CD14-positive monocyte (primary cell): ENCODE measurements around the gene PAX6. TPM values are rescaled to one million over a fixed set of nuclear protein-coding genes. Genes with fewer than 3 reads are reported as not detected.

Source experiments
- DNase-seq, 3 donors: peaks; one replicate each; pipeline ENCODE4 v3.0.0-alpha.2; 2011 to 2022
- H2AFZ ChIP-seq: 2 replicates; pipeline ENCODE4 v1.6.0; 2012; ENCODE audit warnings: mild to moderate bottlenecking, low read depth, low read length, inconsistent platforms; ENCODE audit not compliant: insufficient read depth, poor library complexity, severe bottlenecking
- H3K27ac ChIP-seq, 2 donors: 1 replicate in 1 of 2; 2 replicates in 1 of 2; pipeline ENCODE4 v1.5.1; 2012 to 2013; ENCODE audit warnings: low read length in 2 of 2, control low read depth in 1 of 2, inconsistent platforms in 1 of 2, low read depth in 1 of 2, mild to moderate bottlenecking in 1 of 2
- H3K27me3 ChIP-seq, 2 donors: one replicate each; pipeline versions ENCODE4 v1.6.0 to v1.6.1; 2011 to 2013; ENCODE audit warnings: low read length in 2 of 2; ENCODE audit not compliant: control insufficient read depth in 2 of 2, insufficient read depth in 2 of 2
- H3K36me3 ChIP-seq, 2 donors: replicated peaks in 1 of 2; 1 replicate in 1 of 2; 2 replicates in 1 of 2; pipeline versions ENCODE4 v1.5.1 to v1.6.1; 2012 to 2013; ENCODE audit warnings: low read length in 2 of 2, control low read depth in 1 of 2, inconsistent platforms in 1 of 2, mild to moderate bottlenecking in 1 of 2; ENCODE audit not compliant: insufficient read depth in 2 of 2, control insufficient read depth in 1 of 2
- H3K4me1 ChIP-seq, 2 donors: 1 replicate in 1 of 2; 2 replicates in 1 of 2; pipeline versions ENCODE4 v1.5.1 to v1.6.1; 2012 to 2013; ENCODE audit warnings: low read length in 2 of 2, control low read depth in 1 of 2, inconsistent platforms in 1 of 2, mild to moderate bottlenecking in 1 of 2, moderate library complexity in 1 of 2; ENCODE audit not compliant: insufficient read depth in 2 of 2, control insufficient read depth in 1 of 2
- H3K4me2 ChIP-seq: replicated peaks from 2 replicates; pipeline ENCODE3; 2012; ENCODE audit warnings: low read length, moderate library complexity, mild to moderate bottlenecking; ENCODE audit not compliant: poor library complexity, severe bottlenecking; ENCODE audit errors: extremely low read depth
- H3K4me3 ChIP-seq, 3 experiments: fragments of 200-600 bp in 1 of 3; sonication (generic) in 1 of 3; replicated peaks in 1 of 3; 1 replicate in 2 of 3; 2 replicates in 1 of 3; pipeline ENCODE4 v1.5.1; 2011 to 2013; ENCODE audit warnings: low read length in 3 of 3, mild to moderate bottlenecking in 3 of 3, control low read depth in 2 of 3, low read depth in 2 of 3, inconsistent platforms in 1 of 3, moderate library complexity in 1 of 3
- H3K79me2 ChIP-seq: 2 replicates; pipeline ENCODE4 v1.6.0; 2012; ENCODE audit warnings: mild to moderate bottlenecking, control low read depth, inconsistent platforms, low read length, moderate library complexity; ENCODE audit not compliant: insufficient read depth
- H3K9ac ChIP-seq: 2 replicates; pipeline ENCODE4 v1.6.0; 2017; ENCODE audit warnings: low read length, mild to moderate bottlenecking; ENCODE audit not compliant: insufficient read depth, poor library complexity, severe bottlenecking
- H3K9me3 ChIP-seq, 2 donors: replicated peaks in 1 of 2; 1 replicate in 1 of 2; 2 replicates in 1 of 2; pipeline versions ENCODE4 v1.5.1 to v1.6.1; 2012 to 2013; ENCODE audit warnings: low read length in 2 of 2, control low read depth in 1 of 2; ENCODE audit not compliant: control insufficient read depth in 1 of 2, insufficient read depth in 1 of 2
- H4K20me1 ChIP-seq: 2 replicates; pipeline ENCODE4 v1.6.0; 2012; ENCODE audit warnings: mild to moderate bottlenecking, low read length, control low read depth, moderate library complexity; ENCODE audit not compliant: insufficient read depth
- H3K27ac Mint-ChIP-seq, 7 donors: one replicate each; pipeline ENCODE4 v1.8.0; 2020; ENCODE audit warnings: mild to moderate bottlenecking in 7 of 7, mixed read lengths in 7 of 7, moderate library complexity in 6 of 7, inconsistent platforms in 2 of 7
- H3K27me3 Mint-ChIP-seq, 3 donors: one replicate each; pipeline ENCODE4 v1.8.0; 2021 to 2022; ENCODE audit warnings: low read depth in 3 of 3, mild to moderate bottlenecking in 3 of 3, mixed read lengths in 3 of 3, moderate library complexity in 3 of 3, inconsistent platforms in 1 of 3
- H3K36me3 Mint-ChIP-seq, 2 donors: one replicate each; pipeline ENCODE4 v1.8.0; 2020; ENCODE audit warnings: mixed read lengths in 2 of 2, inconsistent platforms in 1 of 2, mild to moderate bottlenecking in 1 of 2
- H3K4me1 Mint-ChIP-seq: one replicate; pipeline ENCODE4 v1.8.0; 2020; ENCODE audit warnings: mild to moderate bottlenecking, mixed read lengths
- H3K4me3 Mint-ChIP-seq, 2 donors: one replicate each; pipeline ENCODE4 v1.8.0; 2020; ENCODE audit warnings: mild to moderate bottlenecking in 2 of 2, mixed read lengths in 2 of 2, moderate library complexity in 1 of 2
- H3K9me3 Mint-ChIP-seq, 7 donors: one replicate each; pipeline ENCODE4 v1.8.0; 2020 to 2022; ENCODE audit warnings: mixed read lengths in 7 of 7, mild to moderate bottlenecking in 6 of 7, moderate library complexity in 6 of 7, inconsistent platforms in 2 of 7
- WGBS: methylation state at CpG from one replicate; pipeline ENCODE4 v1.1.5; 2013; ENCODE audit warnings: missing lambda C conversion rate; ENCODE audit not compliant: insufficient coverage; 5-methylcytosine and 5-hydroxymethylcytosine counted together
- intact Hi-C, 2 donors: fragments of 100-400 bp; cut with micrococcal nuclease; formaldehyde crosslinking; loops; one replicate each; pipeline versions ENCODE4 v1.15.0 to v1.15.1; 2023
- polyA plus RNA-seq, 3 donors: library from polyadenylated mRNA; depleted of rRNA in 1 of 3; unstranded in 2 of 3; stranded (reverse) in 1 of 3; fragments of 300-500 nt in 2 of 3; fragments of >200 nt in 1 of 3; fragmentation: Illumina TruSeq in 2 of 3; gene quantifications; 1 replicate in 2 of 3; 2 replicates in 1 of 3; pipeline ENCODE4 v1.2.3, GENCODE V29; 2012 to 2021
- TF ChIP-seq, protein P1 (sequence below): fragments of 200-600 bp; IDR thresholded peaks from one replicate; pipeline ENCODE4 v1.8.0; 2022; ENCODE audit warnings: antibody characterized with exemption, mild to moderate bottlenecking

The PAX6 gene
- polyA plus RNA-seq, 3 donors: not detected

DNA sequence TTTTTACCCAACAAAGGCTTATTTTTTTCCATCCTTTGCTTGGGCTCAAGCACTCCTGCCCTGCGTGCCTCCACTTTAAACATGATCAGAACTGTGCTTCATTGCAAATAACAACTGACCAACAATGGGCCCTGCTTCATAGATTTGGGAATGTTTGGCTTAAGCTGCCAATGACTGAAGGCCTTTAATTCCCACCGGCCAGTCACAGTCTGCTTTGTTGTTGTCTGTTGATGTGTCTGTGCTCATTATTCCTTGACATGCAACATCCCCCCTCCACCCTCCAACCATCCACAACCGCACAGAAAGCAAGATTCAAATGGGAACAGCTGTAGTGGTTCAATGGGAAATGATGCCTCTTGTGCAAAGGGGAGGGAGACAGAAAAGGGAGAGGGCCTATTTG is 23.0 kb downstream of the PAX6 start:
- Mint-ChIP-seq H3K4me1 (no peaks in the 10 kb centered on the region), H3K36me3 (peaks cover 4 to 7% of the 10 kb centered on the region in 2 donors), H3K4me3 (no peak overlapping the region), H3K9me3 (peaks cover 0 to 2% (median 0%) of the 10 kb centered on the region in 7 donors), H3K27ac (no peak overlapping the region), H3K27me3 (peaks cover 8 to 20% (median 8%) of the 10 kb centered on the region in 3 donors)
- Histone ChIP-seq H4K20me1 (no peaks in the 10 kb centered on the region), H2AFZ (no peak overlapping the region), H3K79me2 (no peaks in the 10 kb centered on the region), H3K4me3 (no peak overlapping the region), H3K27ac (no peak overlapping the region), H3K36me3 (no peaks in the 10 kb centered on the region), H3K9ac (no peak overlapping the region), H3K4me1 (no peaks in the 10 kb centered on the region), H3K27me3 (peaks cover 7 to 8% of the 10 kb centered on the region in 2 donors), H3K9me3 (no peaks in the 10 kb centered on the region), H3K4me2 (no peak overlapping the region)
- no peak for DNase-seq
- TF ChIP-seq, protein P1, sequence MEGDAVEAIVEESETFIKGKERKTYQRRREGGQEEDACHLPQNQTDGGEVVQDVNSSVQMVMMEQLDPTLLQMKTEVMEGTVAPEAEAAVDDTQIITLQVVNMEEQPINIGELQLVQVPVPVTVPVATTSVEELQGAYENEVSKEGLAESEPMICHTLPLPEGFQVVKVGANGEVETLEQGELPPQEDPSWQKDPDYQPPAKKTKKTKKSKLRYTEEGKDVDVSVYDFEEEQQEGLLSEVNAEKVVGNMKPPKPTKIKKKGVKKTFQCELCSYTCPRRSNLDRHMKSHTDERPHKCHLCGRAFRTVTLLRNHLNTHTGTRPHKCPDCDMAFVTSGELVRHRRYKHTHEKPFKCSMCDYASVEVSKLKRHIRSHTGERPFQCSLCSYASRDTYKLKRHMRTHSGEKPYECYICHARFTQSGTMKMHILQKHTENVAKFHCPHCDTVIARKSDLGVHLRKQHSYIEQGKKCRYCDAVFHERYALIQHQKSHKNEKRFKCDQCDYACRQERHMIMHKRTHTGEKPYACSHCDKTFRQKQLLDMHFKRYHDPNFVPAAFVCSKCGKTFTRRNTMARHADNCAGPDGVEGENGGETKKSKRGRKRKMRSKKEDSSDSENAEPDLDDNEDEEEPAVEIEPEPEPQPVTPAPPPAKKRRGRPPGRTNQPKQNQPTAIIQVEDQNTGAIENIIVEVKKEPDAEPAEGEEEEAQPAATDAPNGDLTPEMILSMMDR: no peak
- intact Hi-C loops: no loop called here
- 86% methylated on average over 1 of the region's 3 CpGs for WGBS

- Histone ChIP-seq H3K4me2 (no peak overlapping the region), H3K27ac (no peak overlapping the region), H3K4me3 (no peak overlapping the region), H3K79me2 (no peaks in the 10 kb centered on the region), H3K9ac (no peak overlapping the region), H4K20me1 (no peaks in the 10 kb centered on the region), H3K9me3 (no peaks in the 10 kb centered on the region), H3K4me1 (no peaks in the 10 kb centered on the region), H3K27me3 (peaks cover 2 to 7% of the 10 kb centered on the region in 2 donors), H3K36me3 (no peaks in the 10 kb centered on the region), H2AFZ (no peak overlapping the region)
- intact Hi-C loops: no loop called here
- no peak overlapping the region for H3K4me3 Mint-ChIP-seq
- TF ChIP-seq, protein P1: no peak
- H3K27ac Mint-ChIP-seq: peak overlapping the region in 1 of 7 donors; percentile 18
- no peak for DNase-seq
- peaks cover 4 to 7% of the 10 kb centered on the region in 2 donors for H3K36me3 Mint-ChIP-seq
- H3K27me3 Mint-ChIP-seq: peaks cover 6 to 11% (median 8%) of the 10 kb centered on the region in 3 donors
- WGBS: 98% methylated on average over 9 of the region's 16 CpGs
- no peaks in the 10 kb centered on the region for H3K4me1 Mint-ChIP-seq
- H3K9me3 Mint-ChIP-seq: peaks cover 0 to 2% (median 0%) of the 10 kb centered on the region in 7 donors
Observed at GRCh38 chr11:31786996-31787685, 24.0 kb downstream of the PAX6 start.
